Neural cell (in vitro differentiated cells): Measurements from ENCODE around the gene SPDYE5.
"Not testable (repeated sequence)": the region's sequence is repeated elsewhere in the genome, so short reads cannot be mapped to it uniquely, and the experiment has no call there.

Source experiments
- EP300 ChIP-seq: fragments of 450-650 bp; conservative IDR thresholded peaks from 2 replicates; pipeline ENCODE4 v1.6.1; 2014; ENCODE audit warnings: antibody characterized with exemption, mild to moderate bottlenecking, moderate library complexity; ENCODE audit not compliant: poor library complexity, severe bottlenecking
- EZH2 ChIP-seq: fragments of 200-600, 300-800 bp; shearing (Covaris generic), sonication (generic); IDR thresholded peaks from 2 replicates; pipeline ENCODE4 v1.6.1; 2014; ENCODE audit warnings: antibody characterized with exemption, low read length, borderline replicate concordance, mild to moderate bottlenecking; ENCODE audit not compliant: insufficient read depth, poor library complexity, severe bottlenecking
- MXI1 ChIP-seq: fragments of 450-650 bp; conservative IDR thresholded peaks from 2 replicates; pipeline ENCODE4 v1.6.1; 2014; ENCODE audit warnings: antibody characterized with exemption, mild to moderate bottlenecking; ENCODE audit not compliant: poor library complexity, severe bottlenecking
- POLR2AphosphoS5 ChIP-seq: IDR thresholded peaks from 2 replicates; pipeline ENCODE4 v1.6.1; 2012
- RAD21 ChIP-seq: fragments of 450-650 bp; conservative IDR thresholded peaks from 2 replicates; pipeline ENCODE4 v1.6.1; 2014; ENCODE audit warnings: antibody characterized with exemption, mild to moderate bottlenecking, moderate library complexity
- REST ChIP-seq: IDR thresholded peaks from 2 replicates; pipeline ENCODE4 v1.6.1; 2012; ENCODE audit warnings: borderline replicate concordance
- SMC3 ChIP-seq: fragments of 450-650 bp; conservative IDR thresholded peaks from 2 replicates; pipeline ENCODE4 v1.6.1; 2014; ENCODE audit warnings: antibody characterized with exemption, mild to moderate bottlenecking, moderate library complexity; ENCODE audit not compliant: poor library complexity
- TAF1 ChIP-seq: IDR thresholded peaks from 2 replicates; pipeline ENCODE4 v1.6.1; 2012; ENCODE audit warnings: low read depth
- TF ChIP-seq, protein P1 (sequence below): fragments of 450-650 bp; IDR thresholded peaks from 2 replicates; pipeline ENCODE4 v1.5.1; 2014; ENCODE audit warnings: antibody characterized with exemption, mild to moderate bottlenecking, moderate library complexity; ENCODE audit not compliant: poor library complexity, severe bottlenecking

- TF ChIP-seq RAD21, TAF1, REST, EZH2, MXI1, EP300, POLR2AphosphoS5, SMC3: not testable (repeated sequence)
- TF ChIP-seq, protein P1, sequence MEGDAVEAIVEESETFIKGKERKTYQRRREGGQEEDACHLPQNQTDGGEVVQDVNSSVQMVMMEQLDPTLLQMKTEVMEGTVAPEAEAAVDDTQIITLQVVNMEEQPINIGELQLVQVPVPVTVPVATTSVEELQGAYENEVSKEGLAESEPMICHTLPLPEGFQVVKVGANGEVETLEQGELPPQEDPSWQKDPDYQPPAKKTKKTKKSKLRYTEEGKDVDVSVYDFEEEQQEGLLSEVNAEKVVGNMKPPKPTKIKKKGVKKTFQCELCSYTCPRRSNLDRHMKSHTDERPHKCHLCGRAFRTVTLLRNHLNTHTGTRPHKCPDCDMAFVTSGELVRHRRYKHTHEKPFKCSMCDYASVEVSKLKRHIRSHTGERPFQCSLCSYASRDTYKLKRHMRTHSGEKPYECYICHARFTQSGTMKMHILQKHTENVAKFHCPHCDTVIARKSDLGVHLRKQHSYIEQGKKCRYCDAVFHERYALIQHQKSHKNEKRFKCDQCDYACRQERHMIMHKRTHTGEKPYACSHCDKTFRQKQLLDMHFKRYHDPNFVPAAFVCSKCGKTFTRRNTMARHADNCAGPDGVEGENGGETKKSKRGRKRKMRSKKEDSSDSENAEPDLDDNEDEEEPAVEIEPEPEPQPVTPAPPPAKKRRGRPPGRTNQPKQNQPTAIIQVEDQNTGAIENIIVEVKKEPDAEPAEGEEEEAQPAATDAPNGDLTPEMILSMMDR = not testable (repeated sequence)
Observed at GRCh38 chr7:75518842-75519241, 26.7 kb downstream of the SPDYE5 start.
